DND-41 (cell line): ENCODE measurements around the gene KCNK16.

Experiments used
- CTCF ChIP-seq: IDR thresholded peaks from 2 replicates; pipeline ENCODE4 v1.5.1; 2012; ENCODE audit warnings: borderline replicate concordance, low read length, moderate library complexity, mild to moderate bottlenecking; ENCODE audit not compliant: poor library complexity, severe bottlenecking; ENCODE audit errors: extremely low read depth
- EZH2 ChIP-seq: IDR thresholded peaks from 3 replicates; pipeline ENCODE4 v1.6.1; 2012; ENCODE audit warnings: borderline replicate concordance, low read depth, mild to moderate bottlenecking, moderate library complexity, low read length, inconsistent platforms; ENCODE audit not compliant: severe bottlenecking

DNA sequence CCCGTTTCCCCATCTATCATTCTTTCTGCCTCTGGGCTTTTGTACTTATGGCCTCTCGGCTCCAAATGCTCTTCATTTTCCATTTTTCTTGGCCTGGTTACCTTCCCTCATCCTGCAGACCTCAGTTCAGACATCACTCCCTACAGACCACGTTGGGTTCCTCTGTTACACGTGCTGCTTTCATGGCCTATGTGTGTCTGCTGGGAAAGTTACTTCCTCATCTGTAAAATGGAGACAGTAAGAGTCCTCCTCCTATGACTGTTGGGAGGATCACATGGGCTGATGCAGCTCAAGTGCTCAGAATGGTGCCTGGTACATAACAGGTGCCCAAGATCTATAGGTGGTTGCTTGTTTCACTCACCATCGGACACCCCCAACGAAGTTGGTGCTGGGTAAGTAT, 21.8 kb downstream of the KCNK16 start:
- TF ChIP-seq CTCF (no peak), EZH2 (no peak)
